Measurements from ENCODE around the gene FRAS1. TPM values are rescaled to one million over a fixed set of nuclear protein-coding genes. Genes with fewer than 3 reads are reported as not detected.

Gene FRAS1
- total and polyA plus RNA-seq, 9 of the 15 experiments (the other 6 are each of a cell fraction or from before 2014, with no cell fraction given) = under 0.01 to 0.11 (median 0.04) TPM; not detected in 2

DNA sequence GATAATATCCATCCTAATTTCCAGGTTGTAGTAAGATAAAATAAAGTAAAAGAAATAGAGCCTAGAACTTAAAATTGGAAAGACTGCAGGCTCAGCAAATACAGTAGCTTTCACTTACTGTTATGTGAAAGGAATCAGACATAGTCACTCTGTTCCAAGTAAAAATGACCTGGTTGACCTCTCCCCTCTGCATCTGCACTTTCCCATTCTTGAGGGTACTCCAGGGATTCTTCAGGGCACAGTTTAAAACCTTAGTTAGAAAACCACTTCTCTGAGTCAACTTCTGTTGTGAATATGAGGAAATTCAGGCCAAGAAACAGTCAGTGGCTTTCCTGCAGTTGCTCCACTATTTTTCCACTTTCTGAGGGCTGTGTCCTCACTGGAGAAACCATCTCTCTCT lies 42.9 kb downstream of the FRAS1 start:
- no peaks in the 10 kb centered on the region for H3K36me3 ChIP-seq (ENCODE audit: control insufficient read depth, insufficient read depth, low read length)
- TF ChIP-seq, protein P1, sequence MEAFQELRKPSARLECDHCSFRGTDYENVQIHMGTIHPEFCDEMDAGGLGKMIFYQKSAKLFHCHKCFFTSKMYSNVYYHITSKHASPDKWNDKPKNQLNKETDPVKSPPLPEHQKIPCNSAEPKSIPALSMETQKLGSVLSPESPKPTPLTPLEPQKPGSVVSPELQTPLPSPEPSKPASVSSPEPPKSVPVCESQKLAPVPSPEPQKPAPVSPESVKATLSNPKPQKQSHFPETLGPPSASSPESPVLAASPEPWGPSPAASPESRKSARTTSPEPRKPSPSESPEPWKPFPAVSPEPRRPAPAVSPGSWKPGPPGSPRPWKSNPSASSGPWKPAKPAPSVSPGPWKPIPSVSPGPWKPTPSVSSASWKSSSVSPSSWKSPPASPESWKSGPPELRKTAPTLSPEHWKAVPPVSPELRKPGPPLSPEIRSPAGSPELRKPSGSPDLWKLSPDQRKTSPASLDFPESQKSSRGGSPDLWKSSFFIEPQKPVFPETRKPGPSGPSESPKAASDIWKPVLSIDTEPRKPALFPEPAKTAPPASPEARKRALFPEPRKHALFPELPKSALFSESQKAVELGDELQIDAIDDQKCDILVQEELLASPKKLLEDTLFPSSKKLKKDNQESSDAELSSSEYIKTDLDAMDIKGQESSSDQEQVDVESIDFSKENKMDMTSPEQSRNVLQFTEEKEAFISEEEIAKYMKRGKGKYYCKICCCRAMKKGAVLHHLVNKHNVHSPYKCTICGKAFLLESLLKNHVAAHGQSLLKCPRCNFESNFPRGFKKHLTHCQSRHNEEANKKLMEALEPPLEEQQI (IDR thresholded peaks at IDR 0.05) = no peak
- TF ChIP-seq, protein P2, sequence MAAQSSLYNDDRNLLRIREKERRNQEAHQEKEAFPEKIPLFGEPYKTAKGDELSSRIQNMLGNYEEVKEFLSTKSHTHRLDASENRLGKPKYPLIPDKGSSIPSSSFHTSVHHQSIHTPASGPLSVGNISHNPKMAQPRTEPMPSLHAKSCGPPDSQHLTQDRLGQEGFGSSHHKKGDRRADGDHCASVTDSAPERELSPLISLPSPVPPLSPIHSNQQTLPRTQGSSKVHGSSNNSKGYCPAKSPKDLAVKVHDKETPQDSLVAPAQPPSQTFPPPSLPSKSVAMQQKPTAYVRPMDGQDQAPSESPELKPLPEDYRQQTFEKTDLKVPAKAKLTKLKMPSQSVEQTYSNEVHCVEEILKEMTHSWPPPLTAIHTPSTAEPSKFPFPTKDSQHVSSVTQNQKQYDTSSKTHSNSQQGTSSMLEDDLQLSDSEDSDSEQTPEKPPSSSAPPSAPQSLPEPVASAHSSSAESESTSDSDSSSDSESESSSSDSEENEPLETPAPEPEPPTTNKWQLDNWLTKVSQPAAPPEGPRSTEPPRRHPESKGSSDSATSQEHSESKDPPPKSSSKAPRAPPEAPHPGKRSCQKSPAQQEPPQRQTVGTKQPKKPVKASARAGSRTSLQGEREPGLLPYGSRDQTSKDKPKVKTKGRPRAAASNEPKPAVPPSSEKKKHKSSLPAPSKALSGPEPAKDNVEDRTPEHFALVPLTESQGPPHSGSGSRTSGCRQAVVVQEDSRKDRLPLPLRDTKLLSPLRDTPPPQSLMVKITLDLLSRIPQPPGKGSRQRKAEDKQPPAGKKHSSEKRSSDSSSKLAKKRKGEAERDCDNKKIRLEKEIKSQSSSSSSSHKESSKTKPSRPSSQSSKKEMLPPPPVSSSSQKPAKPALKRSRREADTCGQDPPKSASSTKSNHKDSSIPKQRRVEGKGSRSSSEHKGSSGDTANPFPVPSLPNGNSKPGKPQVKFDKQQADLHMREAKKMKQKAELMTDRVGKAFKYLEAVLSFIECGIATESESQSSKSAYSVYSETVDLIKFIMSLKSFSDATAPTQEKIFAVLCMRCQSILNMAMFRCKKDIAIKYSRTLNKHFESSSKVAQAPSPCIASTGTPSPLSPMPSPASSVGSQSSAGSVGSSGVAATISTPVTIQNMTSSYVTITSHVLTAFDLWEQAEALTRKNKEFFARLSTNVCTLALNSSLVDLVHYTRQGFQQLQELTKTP (IDR thresholded peaks at IDR 0.05; ENCODE audit: low read depth in 1 of 2, partially characterized antibody in 2 of 2) = no peak
- TF ChIP-seq, protein P3, sequence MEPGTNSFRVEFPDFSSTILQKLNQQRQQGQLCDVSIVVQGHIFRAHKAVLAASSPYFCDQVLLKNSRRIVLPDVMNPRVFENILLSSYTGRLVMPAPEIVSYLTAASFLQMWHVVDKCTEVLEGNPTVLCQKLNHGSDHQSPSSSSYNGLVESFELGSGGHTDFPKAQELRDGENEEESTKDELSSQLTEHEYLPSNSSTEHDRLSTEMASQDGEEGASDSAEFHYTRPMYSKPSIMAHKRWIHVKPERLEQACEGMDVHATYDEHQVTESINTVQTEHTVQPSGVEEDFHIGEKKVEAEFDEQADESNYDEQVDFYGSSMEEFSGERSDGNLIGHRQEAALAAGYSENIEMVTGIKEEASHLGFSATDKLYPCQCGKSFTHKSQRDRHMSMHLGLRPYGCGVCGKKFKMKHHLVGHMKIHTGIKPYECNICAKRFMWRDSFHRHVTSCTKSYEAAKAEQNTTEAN (CRISPR knock-in tag; IDR thresholded peaks at IDR 0.05) = no peak
- TF ChIP-seq, protein P4, sequence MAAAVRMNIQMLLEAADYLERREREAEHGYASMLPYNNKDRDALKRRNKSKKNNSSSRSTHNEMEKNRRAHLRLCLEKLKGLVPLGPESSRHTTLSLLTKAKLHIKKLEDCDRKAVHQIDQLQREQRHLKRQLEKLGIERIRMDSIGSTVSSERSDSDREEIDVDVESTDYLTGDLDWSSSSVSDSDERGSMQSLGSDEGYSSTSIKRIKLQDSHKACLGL (CRISPR knock-in tag; IDR thresholded peaks at IDR 0.05; ENCODE audit: borderline replicate concordance, poor library complexity, severe bottlenecking) = no peak
- TF ChIP-seq DIDO1 (tag; IDR thresholded peaks at IDR 0.05; ENCODE audit: low read depth) = no peak
- no peak for TF ChIP-seq C11orf30 (IDR thresholded peaks at IDR 0.05; ENCODE audit: low read depth)
- TF ChIP-seq ZNF311 (CRISPR knock-in tag; IDR thresholded peaks at IDR 0.05) = no peak
- no peak for TF ChIP-seq RAD21 (CRISPR knock-in tag; conservative IDR thresholded peaks at IDR 0.05 in 1 of 2, IDR thresholded peaks at IDR 0.05 in 1 of 2)
- no peaks in the 10 kb centered on the region for H3K4me1 ChIP-seq (replicated peaks in 1 of 2; ENCODE audit: control insufficient read depth in 2 of 2, insufficient read depth in 2 of 2, low read length in 2 of 2)
- H3K27me3 ChIP-seq (ENCODE audit: control insufficient read depth in 2 of 2, insufficient read depth in 2 of 2, low read length in 2 of 2) = no peaks in the 10 kb centered on the region
- DNase-seq (ENCODE audit: extremely low read depth in 1 of 4, low spot score in 3 of 4) = no peak
- ChIA-PET POLR2A (interaction anchor here (0.6 kb wide), 1 partner anchor 1217 kb away, joined by 3 read pairs; no protein-coding TSS in a partner anchor), CTCF (ENCODE audit: low intra/inter-chr PET ratio) (no interaction called here)
- no peaks in the 10 kb centered on the region for H3K9me1 ChIP-seq (ENCODE audit: control insufficient read depth, insufficient read depth, low read length)
- no TSS peak for BruUV-seq (replicated peaks)
- FAIRE-seq = no peak
- H3K27ac ChIP-seq (ENCODE audit: extremely low read depth, low read depth, low read length) = no peak overlapping the region
- H3K79me2 ChIP-seq (ENCODE audit: control insufficient read depth, insufficient read depth, low read length) = no peaks in the 10 kb centered on the region
- H3K9ac ChIP-seq (ENCODE audit: insufficient read depth in 1 of 2, low read depth in 2 of 2, low read length in 2 of 2) = no peak overlapping the region
- H3K4me3 ChIP-seq = no peak overlapping the region
- intact Hi-C loops (cut with micrococcal nuclease) = no loop called here
- no peak overlapping the region for H3K4me2 ChIP-seq (ENCODE audit: insufficient read depth, low read length)
- no peak for ATAC-seq
- in situ Hi-C loops (cut with MboI) = no loop called here
- no peaks in the 10 kb centered on the region for H4K20me1 ChIP-seq (replicated peaks; ENCODE audit: control insufficient read depth, insufficient read depth, low read length)
- no peaks in the 10 kb centered on the region for H3K9me3 ChIP-seq (replicated peaks; ENCODE audit: control insufficient read depth, insufficient read depth, low read depth, low read length)
- no peak overlapping the region for H2AFZ ChIP-seq (ENCODE audit: low read depth, low read length)
